ENCODE measurements around the gene POU5F1. TPM values are rescaled to one million over a fixed set of nuclear protein-coding genes. Genes with fewer than 3 reads are reported as not detected.

The POU5F1 gene
- total and polyA plus RNA-seq, 9 of the 15 experiments (the other 6 are each of a cell fraction or from before 2014, with no cell fraction given), result 0.06 to 2.0 (median 0.10) TPM; not detected in 6

DNA sequence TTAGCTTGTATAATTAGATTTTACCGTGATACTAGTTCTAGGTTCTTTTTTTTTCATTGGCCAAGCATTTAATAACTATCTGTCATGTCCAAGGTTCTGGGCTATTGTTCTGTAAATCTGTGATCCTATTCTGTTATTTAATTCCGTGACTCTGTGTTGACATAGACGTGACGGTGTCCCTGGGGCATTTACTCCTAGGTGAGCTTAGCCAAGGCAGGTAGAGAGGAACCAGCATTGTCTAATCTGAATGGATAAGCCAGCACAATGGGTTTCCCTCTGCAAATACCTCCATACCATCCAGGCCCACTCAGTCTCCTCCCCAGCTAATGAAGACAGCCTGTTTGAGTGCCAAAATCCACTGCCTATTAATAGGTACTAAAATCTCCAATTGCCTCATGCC, 41.4 kb downstream of the POU5F1 start (continued):
- TF ChIP-seq, protein P1, sequence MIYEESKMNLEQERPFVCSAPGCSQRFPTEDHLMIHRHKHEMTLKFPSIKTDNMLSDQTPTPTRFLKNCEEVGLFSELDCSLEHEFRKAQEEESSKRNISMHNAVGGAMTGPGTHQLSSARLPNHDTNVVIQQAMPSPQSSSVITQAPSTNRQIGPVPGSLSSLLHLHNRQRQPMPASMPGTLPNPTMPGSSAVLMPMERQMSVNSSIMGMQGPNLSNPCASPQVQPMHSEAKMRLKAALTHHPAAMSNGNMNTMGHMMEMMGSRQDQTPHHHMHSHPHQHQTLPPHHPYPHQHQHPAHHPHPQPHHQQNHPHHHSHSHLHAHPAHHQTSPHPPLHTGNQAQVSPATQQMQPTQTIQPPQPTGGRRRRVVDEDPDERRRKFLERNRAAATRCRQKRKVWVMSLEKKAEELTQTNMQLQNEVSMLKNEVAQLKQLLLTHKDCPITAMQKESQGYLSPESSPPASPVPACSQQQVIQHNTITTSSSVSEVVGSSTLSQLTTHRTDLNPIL (CRISPR knock-in tag; IDR thresholded peaks at IDR 0.05), result no peak
- TF ChIP-seq, protein P2, sequence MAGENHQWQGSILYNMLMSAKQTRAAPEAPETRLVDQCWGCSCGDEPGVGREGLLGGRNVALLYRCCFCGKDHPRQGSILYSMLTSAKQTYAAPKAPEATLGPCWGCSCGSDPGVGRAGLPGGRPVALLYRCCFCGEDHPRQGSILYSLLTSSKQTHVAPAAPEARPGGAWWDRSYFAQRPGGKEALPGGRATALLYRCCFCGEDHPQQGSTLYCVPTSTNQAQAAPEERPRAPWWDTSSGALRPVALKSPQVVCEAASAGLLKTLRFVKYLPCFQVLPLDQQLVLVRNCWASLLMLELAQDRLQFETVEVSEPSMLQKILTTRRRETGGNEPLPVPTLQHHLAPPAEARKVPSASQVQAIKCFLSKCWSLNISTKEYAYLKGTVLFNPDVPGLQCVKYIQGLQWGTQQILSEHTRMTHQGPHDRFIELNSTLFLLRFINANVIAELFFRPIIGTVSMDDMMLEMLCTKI (IDR thresholded peaks at IDR 0.05; ENCODE audit: partially characterized antibody), result no peak
- TF ChIP-seq ZSCAN29 (IDR thresholded peaks at IDR 0.05), result no peak
- no peak for TF ChIP-seq ZNF644 (tag; IDR thresholded peaks at IDR 0.05; ENCODE audit: low read depth)
- TF ChIP-seq EHMT2 (IDR thresholded peaks at IDR 0.05), result no peak
- no peak for TF ChIP-seq TBL1XR1 (IDR thresholded peaks at IDR 0.05; ENCODE audit: low read length in 2 of 2)
- TF ChIP-seq HNRNPUL1 (IDR thresholded peaks at IDR 0.05; ENCODE audit: low read length), result no peak
- no peak for TF ChIP-seq ZNF224 (CRISPR knock-in tag; IDR thresholded peaks at IDR 0.05)
- no peak for TF ChIP-seq GATAD2A (IDR thresholded peaks at IDR 0.05)
- TF ChIP-seq, protein P3, sequence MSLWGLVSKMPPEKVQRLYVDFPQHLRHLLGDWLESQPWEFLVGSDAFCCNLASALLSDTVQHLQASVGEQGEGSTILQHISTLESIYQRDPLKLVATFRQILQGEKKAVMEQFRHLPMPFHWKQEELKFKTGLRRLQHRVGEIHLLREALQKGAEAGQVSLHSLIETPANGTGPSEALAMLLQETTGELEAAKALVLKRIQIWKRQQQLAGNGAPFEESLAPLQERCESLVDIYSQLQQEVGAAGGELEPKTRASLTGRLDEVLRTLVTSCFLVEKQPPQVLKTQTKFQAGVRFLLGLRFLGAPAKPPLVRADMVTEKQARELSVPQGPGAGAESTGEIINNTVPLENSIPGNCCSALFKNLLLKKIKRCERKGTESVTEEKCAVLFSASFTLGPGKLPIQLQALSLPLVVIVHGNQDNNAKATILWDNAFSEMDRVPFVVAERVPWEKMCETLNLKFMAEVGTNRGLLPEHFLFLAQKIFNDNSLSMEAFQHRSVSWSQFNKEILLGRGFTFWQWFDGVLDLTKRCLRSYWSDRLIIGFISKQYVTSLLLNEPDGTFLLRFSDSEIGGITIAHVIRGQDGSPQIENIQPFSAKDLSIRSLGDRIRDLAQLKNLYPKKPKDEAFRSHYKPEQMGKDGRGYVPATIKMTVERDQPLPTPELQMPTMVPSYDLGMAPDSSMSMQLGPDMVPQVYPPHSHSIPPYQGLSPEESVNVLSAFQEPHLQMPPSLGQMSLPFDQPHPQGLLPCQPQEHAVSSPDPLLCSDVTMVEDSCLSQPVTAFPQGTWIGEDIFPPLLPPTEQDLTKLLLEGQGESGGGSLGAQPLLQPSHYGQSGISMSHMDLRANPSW (CRISPR knock-in tag; IDR thresholded peaks at IDR 0.05), result no peak
- no peak for TF ChIP-seq ZNF212 (CRISPR knock-in tag; IDR thresholded peaks at IDR 0.05)
- no peak for TF ChIP-seq GABPA (tag; conservative IDR thresholded peaks at IDR 0.05; ENCODE audit: low read depth)
